Measurements from ENCODE around the gene YLPM1.
"Not testable (repeated sequence)": the region's sequence is repeated elsewhere in the genome, so short reads cannot be mapped to it uniquely, and the experiment has no call there.

YLPM1 gene

DNA sequence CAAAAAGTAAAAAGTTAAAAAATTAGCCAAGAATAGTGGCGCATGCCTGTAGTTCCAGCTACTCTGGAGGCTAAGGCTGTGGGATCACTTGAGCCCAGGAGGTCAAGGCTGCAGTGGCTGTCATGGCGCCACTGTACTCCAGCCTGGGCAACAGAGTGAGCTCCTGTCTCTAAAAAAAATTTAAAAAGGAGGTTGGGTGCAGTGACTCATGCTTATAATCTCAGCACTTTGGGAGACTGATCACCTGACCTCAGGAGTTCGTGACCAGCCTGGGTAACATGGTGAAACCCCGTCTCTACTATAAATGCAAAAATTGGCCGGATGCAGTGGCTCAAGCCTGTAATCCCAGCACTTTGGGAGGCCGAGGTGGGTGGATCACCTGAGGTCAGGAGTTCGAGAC lies 8.2 kb upstream of the YLPM1 start:
- no peaks in the 10 kb centered on the region for H3K27me3 Mint-ChIP-seq (ENCODE audit: low read depth)
- H3K9me3 Mint-ChIP-seq: peaks cover 12% of the 10 kb centered on the region
- no peak overlapping the region for H3K4me3 Mint-ChIP-seq
- TF ChIP-seq CTCF (IDR thresholded peaks at IDR 0.05; ENCODE audit: unreplicated experiment in 3 of 3): no peak
- H3K4me1 Mint-ChIP-seq: no peaks in the 10 kb centered on the region
- peaks cover 5% of the 10 kb centered on the region for H3K36me3 Mint-ChIP-seq (ENCODE audit: low read depth)
- no peak overlapping the region for H3K27ac Mint-ChIP-seq

- Mint-ChIP-seq H3K27me3 (ENCODE audit: low read depth) (no peaks in the 10 kb centered on the region), H3K27ac (no peak overlapping the region), H3K36me3 (ENCODE audit: low read depth) (peaks cover 5% of the 10 kb centered on the region), H3K4me3 (no peak overlapping the region), H3K4me1 (no peaks in the 10 kb centered on the region), H3K9me3 (peaks cover 12% of the 10 kb centered on the region)
- no peak for TF ChIP-seq CTCF (IDR thresholded peaks at IDR 0.05; ENCODE audit: unreplicated experiment in 3 of 3)
Observed at GRCh38 chr14:74756326-74756725, 6.8 kb upstream of the YLPM1 start.

DNA sequence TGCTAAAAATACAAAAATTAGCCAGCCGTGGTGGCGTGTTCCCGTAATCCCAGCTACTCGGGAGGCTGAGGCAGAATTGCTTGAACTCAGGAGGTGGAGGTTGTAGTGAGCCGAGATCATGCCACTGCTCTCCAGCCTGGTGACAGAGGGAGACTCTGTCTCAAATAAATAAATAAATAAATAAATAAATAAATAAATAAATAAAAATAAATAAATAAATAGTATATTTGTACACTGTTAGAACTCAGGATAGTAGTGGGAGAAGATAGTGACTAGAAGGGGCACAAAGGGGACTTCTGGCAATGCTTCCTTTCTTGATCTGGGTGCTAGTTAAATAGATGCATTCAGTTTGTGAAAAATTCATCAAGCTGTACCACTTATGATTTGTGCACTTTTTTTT lies 4.6 kb upstream of the YLPM1 start:
- H3K36me3 Mint-ChIP-seq (ENCODE audit: low read depth); H3K4me3 Mint-ChIP-seq; H3K27me3 Mint-ChIP-seq (ENCODE audit: low read depth); H3K9me3 Mint-ChIP-seq; H3K4me1 Mint-ChIP-seq; H3K27ac Mint-ChIP-seq: not testable (repeated sequence)

GRCh38 chr14:74763803-74764531 lies 851 bp downstream of the YLPM1 start:
- TF ChIP-seq CTCF (IDR thresholded peaks at IDR 0.05; ENCODE audit: unreplicated experiment in 3 of 3): no peak
- peaks cover 41% of the 10 kb centered on the region for H3K4me1 Mint-ChIP-seq
- peaks cover 27% of the 10 kb centered on the region for H3K36me3 Mint-ChIP-seq (ENCODE audit: low read depth)
- no peaks in the 10 kb centered on the region for H3K27me3 Mint-ChIP-seq (ENCODE audit: low read depth)
- peak overlapping the region; percentile 92 to 100 (median 97) for H3K4me3 Mint-ChIP-seq
- H3K9me3 Mint-ChIP-seq: no peaks in the 10 kb centered on the region
- peak overlapping the region; percentile 88 to 96 (median 95) for H3K27ac Mint-ChIP-seq

DNA sequence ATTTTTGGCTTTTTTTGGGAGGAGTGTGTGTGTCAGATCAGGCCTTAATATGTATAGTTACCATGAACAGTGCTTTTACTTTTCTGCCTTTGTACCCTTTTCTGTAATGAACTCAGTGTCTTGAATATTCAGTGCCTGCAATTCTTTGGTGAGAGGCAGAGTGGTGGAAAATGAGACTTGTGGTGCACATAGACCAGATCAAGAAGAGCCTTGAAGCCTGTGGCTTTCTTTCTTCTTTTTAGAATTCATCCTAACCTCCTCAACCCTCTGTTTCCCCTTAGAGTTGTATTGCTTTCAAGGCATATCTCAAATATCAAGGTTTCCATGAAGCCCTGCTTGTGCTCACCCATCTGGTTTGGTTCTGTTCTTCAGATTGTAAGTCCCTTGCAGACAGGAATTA lies 2.6 kb downstream of the YLPM1 start:
- H3K9me3 Mint-ChIP-seq: no peaks in the 10 kb centered on the region

DNA sequence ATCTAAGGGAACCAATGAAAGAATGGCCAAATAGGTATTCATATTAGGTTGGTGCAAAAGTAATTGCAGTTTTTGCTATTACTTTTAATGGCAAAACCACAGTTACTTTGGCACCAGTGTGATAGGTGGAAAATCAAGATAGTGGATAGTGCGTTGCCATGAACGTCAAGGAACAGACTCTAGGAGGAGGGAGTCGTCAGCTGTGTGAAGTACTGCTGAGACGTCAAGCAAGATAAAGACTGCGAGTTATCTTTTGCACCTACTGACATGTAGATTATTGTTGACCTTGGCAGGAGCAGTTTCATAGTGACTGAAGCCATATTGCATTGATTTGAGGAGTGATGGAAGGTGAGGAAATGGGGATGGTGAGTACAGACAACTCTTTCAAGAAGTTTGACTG lies 8.3 kb downstream of the YLPM1 start:
- H3K36me3 Mint-ChIP-seq (ENCODE audit: low read depth): peaks cover 27% of the 10 kb centered on the region
- H3K9me3 Mint-ChIP-seq: no peaks in the 10 kb centered on the region
- peaks cover 17% of the 10 kb centered on the region for H3K4me1 Mint-ChIP-seq
- no peaks in the 10 kb centered on the region for H3K27me3 Mint-ChIP-seq (ENCODE audit: low read depth)
- TF ChIP-seq CTCF (IDR thresholded peaks at IDR 0.05; ENCODE audit: unreplicated experiment in 3 of 3): no peak
- peak overlapping the region in 1 of 3 experiments; percentile 8 for H3K27ac Mint-ChIP-seq
- no peak overlapping the region for H3K4me3 Mint-ChIP-seq

More for the DNA sequence above, 2.6 kb downstream of the YLPM1 start:
- TF ChIP-seq CTCF (IDR thresholded peaks at IDR 0.05; ENCODE audit: unreplicated experiment in 3 of 3): no peak
- H3K27ac Mint-ChIP-seq: peak overlapping the region; percentile 4 to 95 (median 39)
- no peaks in the 10 kb centered on the region for H3K27me3 Mint-ChIP-seq (ENCODE audit: low read depth)
- H3K4me3 Mint-ChIP-seq: peak overlapping the region; percentile 92 to 100 (median 97)
- peaks cover 28% of the 10 kb centered on the region for H3K36me3 Mint-ChIP-seq (ENCODE audit: low read depth)
- peaks cover 41% of the 10 kb centered on the region for H3K4me1 Mint-ChIP-seq
